ENCODE measurements around the gene SMIM44.

DNA sequence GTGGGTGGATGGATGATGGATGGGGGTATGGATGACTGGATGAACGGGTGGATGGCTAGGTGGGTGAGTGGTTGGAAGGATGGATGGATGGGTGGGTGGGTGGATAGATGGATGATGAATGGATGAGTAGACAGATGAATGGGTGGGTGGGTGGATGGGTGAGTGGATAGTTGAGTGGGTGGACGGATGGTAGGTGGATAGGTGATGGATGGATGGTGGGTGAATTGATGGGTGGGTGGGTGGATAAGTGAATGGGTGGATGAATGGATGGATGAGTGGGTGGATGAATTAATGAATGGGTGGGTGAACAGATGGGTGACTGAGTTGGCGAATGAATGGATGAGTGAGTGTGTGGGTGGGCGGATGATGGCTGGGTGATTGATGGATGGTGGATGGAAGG is 7.8 kb downstream of the SMIM44 start:
- no peak for TF ChIP-seq POLR2A (IDR thresholded peaks at IDR 0.05)
- TF ChIP-seq, protein P1, sequence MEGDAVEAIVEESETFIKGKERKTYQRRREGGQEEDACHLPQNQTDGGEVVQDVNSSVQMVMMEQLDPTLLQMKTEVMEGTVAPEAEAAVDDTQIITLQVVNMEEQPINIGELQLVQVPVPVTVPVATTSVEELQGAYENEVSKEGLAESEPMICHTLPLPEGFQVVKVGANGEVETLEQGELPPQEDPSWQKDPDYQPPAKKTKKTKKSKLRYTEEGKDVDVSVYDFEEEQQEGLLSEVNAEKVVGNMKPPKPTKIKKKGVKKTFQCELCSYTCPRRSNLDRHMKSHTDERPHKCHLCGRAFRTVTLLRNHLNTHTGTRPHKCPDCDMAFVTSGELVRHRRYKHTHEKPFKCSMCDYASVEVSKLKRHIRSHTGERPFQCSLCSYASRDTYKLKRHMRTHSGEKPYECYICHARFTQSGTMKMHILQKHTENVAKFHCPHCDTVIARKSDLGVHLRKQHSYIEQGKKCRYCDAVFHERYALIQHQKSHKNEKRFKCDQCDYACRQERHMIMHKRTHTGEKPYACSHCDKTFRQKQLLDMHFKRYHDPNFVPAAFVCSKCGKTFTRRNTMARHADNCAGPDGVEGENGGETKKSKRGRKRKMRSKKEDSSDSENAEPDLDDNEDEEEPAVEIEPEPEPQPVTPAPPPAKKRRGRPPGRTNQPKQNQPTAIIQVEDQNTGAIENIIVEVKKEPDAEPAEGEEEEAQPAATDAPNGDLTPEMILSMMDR (IDR thresholded peaks at IDR 0.05) = no peak
